Stomach smooth muscle (tissue), 2 donors: ENCODE measurements around the gene ZNF367.
A peak's percentile ranks its signal among the peaks of the same experiment; 100 is the strongest.

Experiments
- H3K27ac ChIP-seq: one replicate; pipeline ENCODE4 v1.7.0; 2013; ENCODE audit warnings: mild to moderate bottlenecking, low read length, inconsistent platforms
- H3K27me3 ChIP-seq, 2 donors: one replicate each; pipeline ENCODE4 v1.7.0; 2013; ENCODE audit warnings: low read length in 2 of 2; ENCODE audit not compliant: insufficient read depth in 2 of 2, control insufficient read depth in 1 of 2
- H3K36me3 ChIP-seq, 2 donors: one replicate each; pipeline ENCODE4 v1.7.0; 2013; ENCODE audit warnings: low read length in 2 of 2; ENCODE audit not compliant: control insufficient read depth in 2 of 2, insufficient read depth in 2 of 2
- H3K4me1 ChIP-seq: one replicate; pipeline ENCODE4 v1.7.0; 2013; ENCODE audit warnings: low read length; ENCODE audit not compliant: control insufficient read depth, insufficient read depth
- H3K4me3 ChIP-seq, 2 donors: one replicate each; pipeline ENCODE4 v1.7.0; 2013; ENCODE audit warnings: low read length in 2 of 2
- H3K9ac ChIP-seq, 2 donors: one replicate each; pipeline ENCODE4 v1.7.0; 2013; ENCODE audit warnings: low read length in 2 of 2, mild to moderate bottlenecking in 1 of 2
- H3K9me3 ChIP-seq, 2 donors: one replicate each; pipeline ENCODE4 v1.7.0; 2013; ENCODE audit warnings: low read length in 2 of 2; ENCODE audit not compliant: control insufficient read depth in 2 of 2
- donor health status: healthy.
- donor health status: Pancreatic carcinoma.

Gene ZNF367

GRCh38 chr9:96418920-96419690 lies 935 bp upstream of the ZNF367 start:
- H3K27ac ChIP-seq: peak overlapping the region; percentile 95
- H3K4me1 ChIP-seq: peaks cover 19% of the 10 kb centered on the region
- peak overlapping the region; percentile 79 to 83 for H3K4me3 ChIP-seq
- no peaks in the 10 kb centered on the region for H3K27me3 ChIP-seq
- no peaks in the 10 kb centered on the region for H3K36me3 ChIP-seq
- peak overlapping the region; percentile 79 to 90 for H3K9ac ChIP-seq
- no peaks in the 10 kb centered on the region for H3K9me3 ChIP-seq

GRCh38 chr9:96417661-96418082 lies 498 bp downstream of the ZNF367 start:
- H3K4me3 ChIP-seq: peak overlapping the region; percentile 62 to 92
- no peak overlapping the region for H3K9ac ChIP-seq
- no peaks in the 10 kb centered on the region for H3K36me3 ChIP-seq
- peak overlapping the region; percentile 64 for H3K27ac ChIP-seq
- no peaks in the 10 kb centered on the region for H3K27me3 ChIP-seq
- peaks cover 19% of the 10 kb centered on the region for H3K4me1 ChIP-seq
- no peaks in the 10 kb centered on the region for H3K9me3 ChIP-seq

GRCh38 chr9:96417051-96417586 lies 1.1 kb downstream of the ZNF367 start:
- Histone ChIP-seq H3K4me3 (peak overlapping the region; percentile 89 to 92), H3K27me3 (no peaks in the 10 kb centered on the region), H3K4me1 (peaks cover 19% of the 10 kb centered on the region), H3K9ac (peak overlapping the region; percentile 74 to 93), H3K9me3 (no peaks in the 10 kb centered on the region), H3K27ac (peak overlapping the region; percentile 85), H3K36me3 (no peaks in the 10 kb centered on the region)

GRCh38 chr9:96413302-96414221 lies 4.6 kb downstream of the ZNF367 start:
- H3K27me3 ChIP-seq: no peaks in the 10 kb centered on the region
- H3K36me3 ChIP-seq: no peaks in the 10 kb centered on the region
- H3K27ac ChIP-seq: no peak overlapping the region
- H3K9ac ChIP-seq: no peak overlapping the region
- H3K4me1 ChIP-seq: peaks cover 10% of the 10 kb centered on the region
- no peak overlapping the region for H3K4me3 ChIP-seq
- no peaks in the 10 kb centered on the region for H3K9me3 ChIP-seq

- H3K4me1 ChIP-seq: peaks cover 7% of the 10 kb centered on the region
- no peaks in the 10 kb centered on the region for H3K36me3 ChIP-seq
- H3K9ac ChIP-seq: no peak overlapping the region
- no peak overlapping the region for H3K27ac ChIP-seq
- H3K4me3 ChIP-seq: no peak overlapping the region
- no peaks in the 10 kb centered on the region for H3K27me3 ChIP-seq
- no peaks in the 10 kb centered on the region for H3K9me3 ChIP-seq
Observed at GRCh38 chr9:96412174-96412913, 5.8 kb downstream of the ZNF367 start.

- H3K4me1 ChIP-seq: no peaks in the 10 kb centered on the region
- H3K27me3 ChIP-seq: no peaks in the 10 kb centered on the region
- H3K9ac ChIP-seq: no peak overlapping the region
- no peaks in the 10 kb centered on the region for H3K36me3 ChIP-seq
- no peaks in the 10 kb centered on the region for H3K9me3 ChIP-seq
- H3K27ac ChIP-seq: no peak overlapping the region
- no peak overlapping the region for H3K4me3 ChIP-seq
Observed at GRCh38 chr9:96411129-96411838, 6.9 kb downstream of the ZNF367 start.

GRCh38 chr9:96408409-96409280 lies 9.5 kb downstream of the ZNF367 start:
- H3K9me3 ChIP-seq: no peaks in the 10 kb centered on the region
- H3K36me3 ChIP-seq: no peaks in the 10 kb centered on the region

GRCh38 chr9:96400132-96400910 lies 17.8 kb downstream of the ZNF367 start:
- Histone ChIP-seq H3K27me3 (no peaks in the 10 kb centered on the region), H3K4me1 (no peaks in the 10 kb centered on the region), H3K9ac (no peak overlapping the region), H3K4me3 (no peak overlapping the region), H3K36me3 (no peaks in the 10 kb centered on the region), H3K27ac (no peak overlapping the region), H3K9me3 (no peaks in the 10 kb centered on the region)

More at GRCh38 chr9:96408409-96409280, 9.5 kb downstream of the ZNF367 start:
- no peaks in the 10 kb centered on the region for H3K27me3 ChIP-seq
- no peak overlapping the region for H3K9ac ChIP-seq
- H3K4me3 ChIP-seq: no peak overlapping the region
- H3K27ac ChIP-seq: no peak overlapping the region
- no peaks in the 10 kb centered on the region for H3K4me1 ChIP-seq

GRCh38 chr9:96399325-96399633 lies 18.9 kb downstream of the ZNF367 start:
- no peaks in the 10 kb centered on the region for H3K27me3 ChIP-seq
- H3K36me3 ChIP-seq: no peaks in the 10 kb centered on the region
- no peaks in the 10 kb centered on the region for H3K4me1 ChIP-seq
- H3K4me3 ChIP-seq: no peak overlapping the region
- no peaks in the 10 kb centered on the region for H3K9me3 ChIP-seq
- H3K27ac ChIP-seq: no peak overlapping the region
- H3K9ac ChIP-seq: no peak overlapping the region
